Measurements from ENCODE around the gene IPO4.

- TF ChIP-seq POLR2A (IDR thresholded peaks at IDR 0.05): no peak
- TF ChIP-seq CTCF (IDR thresholded peaks at IDR 0.05): no peak
- TF ChIP-seq EP300 (IDR thresholded peaks at IDR 0.05): no peak
- TF ChIP-seq POLR2AphosphoS5 (IDR thresholded peaks at IDR 0.05): no peak
Observed at GRCh38 chr14:24182110-24182882, 6.3 kb downstream of the IPO4 start.
